Body of pancreas (tissue), 4 donors: Measurements from ENCODE around the gene AKR1C1. TPM values are rescaled to one million over a fixed set of nuclear protein-coding genes. Genes with fewer than 3 reads are reported as not detected.
"Not testable (repeated sequence)": the region's sequence is repeated elsewhere in the genome, so short reads cannot be mapped to it uniquely, and the experiment has no call there.

Source experiments
- ATAC-seq: fragments of 150-250 bp; one replicate; pipeline ENCODE4 v1.9.1; 2016
- DNase-seq, 4 donors: peaks; one replicate each; pipeline ENCODE4 v3.0.0-alpha.2; 2019
- H3K27ac ChIP-seq, 4 donors: fragments of 200-600 bp; sonication (generic); 1 replicate in 3 of 4; 2 replicates in 1 of 4; pipeline versions ENCODE4 v1.5.1 to v1.6.1; 2016 to 2019; ENCODE audit warnings: mild to moderate bottlenecking in 1 of 4, mixed read lengths in 1 of 4, moderate library complexity in 1 of 4
- H3K27me3 ChIP-seq, 2 donors: fragments of 200-600 bp; sonication (generic); one replicate each; pipeline ENCODE4 v1.6.0; 2016; ENCODE audit warnings: mild to moderate bottlenecking in 1 of 2
- H3K36me3 ChIP-seq, 2 donors: fragments of 200-600 bp; sonication (generic); replicated peaks in 1 of 2; 2 replicates each; pipeline ENCODE4 v1.5.1; 2016; ENCODE audit warnings: low read depth in 2 of 2; ENCODE audit not compliant: insufficient read depth in 1 of 2
- H3K4me1 ChIP-seq: fragments of 200-600 bp; sonication (generic); one replicate; pipeline ENCODE4 v1.6.0; 2016
- H3K4me3 ChIP-seq, 2 donors: fragments of 200-600 bp; sonication (generic); 1 replicate in 1 of 2; 2 replicates in 1 of 2; pipeline ENCODE4 v1.5.1; 2016 to 2019
- H3K9me3 ChIP-seq, 3 donors: fragments of 200-600 bp; sonication (generic); 1 replicate in 2 of 3; 2 replicates in 1 of 3; pipeline ENCODE4 v1.5.1; 2016
- CTCF ChIP-seq, 7 experiments: fragments of 450-650 bp in 4 of 7; fragments of 200-600 bp in 3 of 7; sonication (generic) in 3 of 7; IDR thresholded peaks; one replicate each; pipeline ENCODE4 v1.5.1; 2016 to 2019; ENCODE audit warnings: antibody characterized with exemption in 7 of 7
- POLR2A ChIP-seq, 3 donors: fragments of 450-650 bp; IDR thresholded peaks; one replicate each; pipeline ENCODE4 v1.6.1; 2016; ENCODE audit warnings: antibody characterized with exemption in 3 of 3, mild to moderate bottlenecking in 2 of 3
- WGBS, 2 donors: methylation state at CpG; one replicate each; pipeline ENCODE4 v1.1.5; 2017; 5-methylcytosine and 5-hydroxymethylcytosine counted together
- intact Hi-C: fragments of 100-400 bp; cut with DNase I; formaldehyde crosslinking; loops from one replicate; pipeline ENCODE4 v1.15.1; 2023
- total RNA-seq, 2 donors: library from RNA; depleted of rRNA; stranded (reverse); fragments of >200 nt; gene quantifications; one replicate each; pipeline ENCODE4 v1.1.0, GENCODE V29; 2016

Gene AKR1C1
- total RNA-seq, 2 donors from 2014 or later, result 18.9 to 49.4 TPM

- H3K4me1 ChIP-seq, result peaks cover 41% of the 10 kb centered on the region
- ATAC-seq (peak; percentile 96), DNase-seq (peak; percentile 52 to 73 (median 56))
- TF ChIP-seq CTCF (IDR thresholded peaks at IDR 0.05) (peak in 1 of 7 experiments; percentile 9), POLR2A (IDR thresholded peaks at IDR 0.05) (peak in 2 of 3 donors; percentile 18 to 44)
- intact Hi-C loops, result no loop called here
- H3K9me3 ChIP-seq, result no peaks in the 10 kb centered on the region
- no peak overlapping the region for H3K4me3 ChIP-seq
- WGBS, 2 donors, result 20 to 36% methylated on average over 5 of the region's 5 CpGs
- no peaks in the 10 kb centered on the region for H3K36me3 ChIP-seq
- peak overlapping the region; percentile 68 to 88 (median 81) for H3K27ac ChIP-seq
- no peaks in the 10 kb centered on the region for H3K27me3 ChIP-seq
Measured at GRCh38 chr10:4947635-4948596, 15.3 kb upstream of the AKR1C1 start.

- WGBS, 2 donors, result 50 to 74% methylated on average over 3 to 5 of the region's 5 CpGs
- H3K4me1 ChIP-seq, result peaks cover 25% of the 10 kb centered on the region
- H3K27me3 ChIP-seq, H3K27ac ChIP-seq, H3K9me3 ChIP-seq, intact Hi-C loops, H3K4me3 ChIP-seq, ATAC-seq, H3K36me3 ChIP-seq, DNase-seq: not testable (repeated sequence)
Measured at GRCh38 chr10:4951512-4952162, 11.6 kb upstream of the AKR1C1 start.

GRCh38 chr10:4953405-4953804 is 9.8 kb upstream of the AKR1C1 start:
- Histone ChIP-seq H3K27me3 (no peaks in the 10 kb centered on the region), H3K27ac (no peak overlapping the region), H3K4me1 (peaks cover 15% of the 10 kb centered on the region), H3K36me3 (no peaks in the 10 kb centered on the region), H3K9me3 (no peaks in the 10 kb centered on the region), H3K4me3 (no peak overlapping the region)
- DNase-seq (no peak), ATAC-seq (no peak)
- no peak for TF ChIP-seq POLR2A (IDR thresholded peaks at IDR 0.05)
- no peak for TF ChIP-seq CTCF (IDR thresholded peaks at IDR 0.05)
- intact Hi-C loops, result no loop called here

- H3K27me3 ChIP-seq, DNase-seq, H3K4me3 ChIP-seq, H3K4me1 ChIP-seq, ATAC-seq, intact Hi-C loops, H3K36me3 ChIP-seq, H3K9me3 ChIP-seq, H3K27ac ChIP-seq: not testable (repeated sequence)
- 82 to 91% methylated on average over 5 to 6 of the region's 7 CpGs for WGBS, 2 donors
Measured at GRCh38 chr10:4956088-4956487, 7.1 kb upstream of the AKR1C1 start.

- H3K27me3 ChIP-seq, H3K4me1 ChIP-seq, H3K36me3 ChIP-seq, H3K27ac ChIP-seq, intact Hi-C loops, H3K9me3 ChIP-seq, H3K4me3 ChIP-seq: not testable (repeated sequence)
- peak in 3 of 4 donors; percentile 22 to 37 (median 31) for DNase-seq
- peak; percentile 82 for ATAC-seq
- 36 to 45% methylated on average over 5 of the region's 5 CpGs for WGBS, 2 donors
Measured at GRCh38 chr10:4956955-4957645, 6.1 kb upstream of the AKR1C1 start.

- WGBS, 2 donors, result 86 to 96% methylated on average over 11 of the region's 11 CpGs
- H3K9me3 ChIP-seq, H3K4me3 ChIP-seq, ATAC-seq, DNase-seq, intact Hi-C loops, H3K4me1 ChIP-seq, H3K27ac ChIP-seq, H3K27me3 ChIP-seq, H3K36me3 ChIP-seq: not testable (repeated sequence)
Measured at GRCh38 chr10:4961558-4961957, 1.7 kb upstream of the AKR1C1 start.

GRCh38 chr10:4962308-4962707 is 907 bp upstream of the AKR1C1 start:
- H3K9me3 ChIP-seq, intact Hi-C loops, ATAC-seq, DNase-seq, H3K4me3 ChIP-seq, H3K36me3 ChIP-seq, H3K27ac ChIP-seq, H3K27me3 ChIP-seq, H3K4me1 ChIP-seq: not testable (repeated sequence)
- 42 to 45% methylated on average over 1 of the region's 1 CpG for WGBS, 2 donors

- H3K4me3 ChIP-seq, H3K36me3 ChIP-seq, H3K9me3 ChIP-seq, DNase-seq, H3K27me3 ChIP-seq, H3K27ac ChIP-seq, intact Hi-C loops, H3K4me1 ChIP-seq: not testable (repeated sequence)
- 37 to 53% methylated on average over 4 of the region's 4 CpGs for WGBS, 2 donors
- ATAC-seq, result peak; percentile 38
Measured at GRCh38 chr10:4963815-4964154, 570 bp downstream of the AKR1C1 start.

GRCh38 chr10:4965763-4966162 is 2.5 kb downstream of the AKR1C1 start:
- H3K4me1 ChIP-seq, H3K36me3 ChIP-seq, H3K9me3 ChIP-seq, ATAC-seq, H3K27ac ChIP-seq, DNase-seq, H3K27me3 ChIP-seq, H3K4me3 ChIP-seq, intact Hi-C loops: not testable (repeated sequence)
- WGBS, 2 donors, result 97 to 98% methylated on average over 4 of the region's 4 CpGs
